GM23338 (cell line): ENCODE data around the gene NUMB.

ENCODE experiments used
- EZH2 ChIP-seq: fragments of 200-600 bp; sonication (generic); IDR thresholded peaks from one replicate; pipeline ENCODE4 v1.8.0; 2017; ENCODE audit warnings: antibody characterized with exemption, mild to moderate bottlenecking, low read depth; ENCODE audit not compliant: unreplicated experiment
- POLR2AphosphoS5 ChIP-seq: IDR thresholded peaks from 2 replicates; pipeline ENCODE4 v1.6.1; 2016; ENCODE audit warnings: antibody characterized with exemption, low read depth
- TF ChIP-seq, protein P1 (sequence below), 2 experiments: fragments of 200-600 bp in 1 of 2; sonication (generic) in 1 of 2; conservative IDR thresholded peaks; 2 replicates each; pipeline versions ENCODE4 v1.5.1 to v1.6.1; 2016 to 2017; ENCODE audit warnings: antibody characterized with exemption in 2 of 2, low read depth in 2 of 2, mild to moderate bottlenecking in 2 of 2, moderate library complexity in 1 of 2

DNA sequence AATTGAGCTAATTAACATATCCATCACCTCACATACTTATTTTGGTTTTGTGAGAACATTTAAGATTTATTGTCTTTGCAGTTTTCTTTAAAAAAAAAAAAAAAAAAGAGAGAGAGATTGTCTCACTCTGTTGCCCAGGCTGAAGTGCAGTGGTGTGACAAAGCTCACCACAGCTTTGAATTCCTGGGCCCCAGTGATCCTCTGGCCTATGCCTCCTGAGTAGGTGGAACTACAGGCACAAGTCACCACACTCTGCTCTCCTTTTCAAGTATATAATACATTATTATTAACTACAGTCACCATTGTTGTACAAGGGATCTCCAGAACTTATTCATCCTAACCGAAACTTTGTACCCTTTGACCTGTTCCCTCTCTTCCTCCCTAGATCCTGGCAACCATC, 64.0 kb downstream of the NUMB start:
- TF ChIP-seq POLR2AphosphoS5 (no peak), EZH2 (no peak)
- TF ChIP-seq, protein P1, sequence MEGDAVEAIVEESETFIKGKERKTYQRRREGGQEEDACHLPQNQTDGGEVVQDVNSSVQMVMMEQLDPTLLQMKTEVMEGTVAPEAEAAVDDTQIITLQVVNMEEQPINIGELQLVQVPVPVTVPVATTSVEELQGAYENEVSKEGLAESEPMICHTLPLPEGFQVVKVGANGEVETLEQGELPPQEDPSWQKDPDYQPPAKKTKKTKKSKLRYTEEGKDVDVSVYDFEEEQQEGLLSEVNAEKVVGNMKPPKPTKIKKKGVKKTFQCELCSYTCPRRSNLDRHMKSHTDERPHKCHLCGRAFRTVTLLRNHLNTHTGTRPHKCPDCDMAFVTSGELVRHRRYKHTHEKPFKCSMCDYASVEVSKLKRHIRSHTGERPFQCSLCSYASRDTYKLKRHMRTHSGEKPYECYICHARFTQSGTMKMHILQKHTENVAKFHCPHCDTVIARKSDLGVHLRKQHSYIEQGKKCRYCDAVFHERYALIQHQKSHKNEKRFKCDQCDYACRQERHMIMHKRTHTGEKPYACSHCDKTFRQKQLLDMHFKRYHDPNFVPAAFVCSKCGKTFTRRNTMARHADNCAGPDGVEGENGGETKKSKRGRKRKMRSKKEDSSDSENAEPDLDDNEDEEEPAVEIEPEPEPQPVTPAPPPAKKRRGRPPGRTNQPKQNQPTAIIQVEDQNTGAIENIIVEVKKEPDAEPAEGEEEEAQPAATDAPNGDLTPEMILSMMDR (conservative IDR thresholded peaks at IDR 0.05; ENCODE audit: low read depth in 2 of 2): no peak
